Skin epidermis (tissue), 12 donors: ENCODE measurements around the gene CXorf66.
A peak's percentile ranks its signal among the peaks of the same experiment; 100 is the strongest.
"Not testable (repeated sequence)": the region's sequence is repeated elsewhere in the genome, so short reads cannot be mapped to it uniquely, and the experiment has no call there.

Experiments used
- H3K27ac ChIP-seq, 21 experiments: fragments of 200-600 bp; sonication (generic) in 11 of 21; one replicate each; pipeline ENCODE4 v1.5.0; 2020; ENCODE audit warnings: mild to moderate bottlenecking in 3 of 21, inconsistent platforms in 2 of 21, moderate library complexity in 2 of 21
- H3K4me3 ChIP-seq, 7 experiments: fragments of 200-600 bp; sonication (generic) in 2 of 7; one replicate each; pipeline ENCODE4 v1.5.0; 2020; ENCODE audit warnings: inconsistent platforms in 2 of 7, mild to moderate bottlenecking in 2 of 7, moderate library complexity in 1 of 7

CXorf66 gene

GRCh38 chrX:139965421-139965820 lies at the start of gene CXorf66:
TSS of gene CXorf66 (minus strand) at chrX:139965521. CDS start at chrX:139965496, 25 bp downstream.
- Histone ChIP-seq H3K27ac (no peak within 1 kb of the TSS), H3K4me3 (no peak within 1 kb of the TSS)

GRCh38 chrX:139982856-139983255 lies 17.5 kb upstream of the CXorf66 start:
- Histone ChIP-seq H3K27ac (no peak overlapping the region), H3K4me3 (no peak overlapping the region)

- no peak overlapping the region for H3K27ac ChIP-seq
- no peak overlapping the region for H3K4me3 ChIP-seq
Measured at GRCh38 chrX:139974471-139974870, 9.2 kb upstream of the CXorf66 start.

- H3K27ac ChIP-seq = no peak overlapping the region
Measured at GRCh38 chrX:139972629-139973624, 7.6 kb upstream of the CXorf66 start.

GRCh38 chrX:139972113-139972512 lies 6.8 kb upstream of the CXorf66 start:
- Histone ChIP-seq H3K27ac (no peak overlapping the region), H3K4me3 (no peak overlapping the region)

More at GRCh38 chrX:139972629-139973624, 7.6 kb upstream of the CXorf66 start:
- H3K4me3 ChIP-seq = no peak overlapping the region

- H3K4me3 ChIP-seq = no peak overlapping the region
Measured at GRCh38 chrX:139971394-139971749, 6.1 kb upstream of the CXorf66 start.

GRCh38 chrX:139969286-139969685 lies 4.0 kb upstream of the CXorf66 start:
- Histone ChIP-seq H3K4me3 (no peak overlapping the region), H3K27ac (no peak overlapping the region)

More at GRCh38 chrX:139971394-139971749, 6.1 kb upstream of the CXorf66 start:
- H3K27ac ChIP-seq = no peak overlapping the region

GRCh38 chrX:139967750-139968149 lies 2.4 kb upstream of the CXorf66 start:
- no peak overlapping the region for H3K4me3 ChIP-seq
- no peak overlapping the region for H3K27ac ChIP-seq

GRCh38 chrX:139967300-139967699 lies 2.0 kb upstream of the CXorf66 start:
- Histone ChIP-seq H3K4me3 (no peak overlapping the region), H3K27ac (no peak overlapping the region)

- not testable (repeated sequence) for H3K27ac ChIP-seq, H3K4me3 ChIP-seq
Measured at GRCh38 chrX:139966159-139966558, 838 bp upstream of the CXorf66 start.

- not testable (repeated sequence) for H3K4me3 ChIP-seq, H3K27ac ChIP-seq
Measured at GRCh38 chrX:139961091-139961490, 4.2 kb downstream of the CXorf66 start.

GRCh38 chrX:139949703-139950102 lies 15.6 kb downstream of the CXorf66 start:
- no peak overlapping the region for H3K27ac ChIP-seq
- H3K4me3 ChIP-seq = no peak overlapping the region

- H3K27ac ChIP-seq = no peak overlapping the region
- no peak overlapping the region for H3K4me3 ChIP-seq
Measured at GRCh38 chrX:139945075-139945474, 20.2 kb downstream of the CXorf66 start.

- no peak overlapping the region for H3K27ac ChIP-seq
- H3K4me3 ChIP-seq = no peak overlapping the region
Measured at GRCh38 chrX:139936259-139936658, 29.1 kb downstream of the CXorf66 start.

GRCh38 chrX:139933904-139934303 lies 31.4 kb downstream of the CXorf66 start:
- H3K4me3 ChIP-seq = peak overlapping the region in 6 of 7 experiments; percentile 52 to 83 (median 74)
- H3K27ac ChIP-seq = peak overlapping the region in 18 of 21 experiments; percentile 69 to 98 (median 94)

- peak within 1 kb of the TSS; percentile 84 to 98 (median 94) for H3K27ac ChIP-seq
- H3K4me3 ChIP-seq = peak within 1 kb of the TSS; percentile 52 to 83 (median 66)
Measured at GRCh38 chrX:139932901-139933796, 32.2 kb downstream of the CXorf66 start, which contains the start of gene ATP11C. TSS of gene ATP11C (minus strand) at chrX:139933053. CDS start at chrX:139932042, 1,011 bp downstream.

GRCh38 chrX:139932073-139932900 lies 33.0 kb downstream of the CXorf66 start:
- H3K4me3 ChIP-seq = peak overlapping the region; percentile 52 to 83 (median 66)
- H3K27ac ChIP-seq = peak overlapping the region; percentile 84 to 98 (median 94)

GRCh38 chrX:139931646-139932072 lies 33.7 kb downstream of the CXorf66 start:
- Histone ChIP-seq H3K27ac (peak overlapping the region in 20 of 21 experiments; percentile 25 to 96 (median 84)), H3K4me3 (peak overlapping the region; percentile 52 to 83 (median 66))
